IMR-90 (cell line): ENCODE results near the gene INPPL1. TPM values are rescaled to one million over a fixed set of nuclear protein-coding genes. Genes with fewer than 3 reads are reported as not detected.
"Not testable (repeated sequence)": the region's sequence is repeated elsewhere in the genome, so short reads cannot be mapped to it uniquely, and the experiment has no call there.

Experiments
- ATAC-seq: fragments of 200-7000 bp; cut with Tn5 transposase; 2 replicates; pipeline ENCODE4 v1.9.1; 2020; ENCODE audit warnings: low read depth, mild to moderate bottlenecking, moderate library complexity
- BruUV-seq: library from RNA; stranded (reverse); fragments of 400-500 nt; replicated peaks from 2 replicates; lab custom pipeline; 2021; lab: Mats Ljungman, UMichigan
- CTCF ChIA-PET: fragments of 300-600 bp; formaldehyde crosslinking; extraction: SDS; loops from one replicate; lab custom pipeline; 2021; ENCODE audit warnings: antibody characterized with exemption; lab: Yijun Ruan, JAX
- POLR2A ChIA-PET: fragments of 300-600 bp; sonication (Branson Sonifier 250); formaldehyde crosslinking; loops from one replicate; lab custom pipeline; 2022; ENCODE audit warnings: antibody characterized with exemption; ENCODE audit not compliant: unreplicated experiment; lab: Charles Lee
- DNase-seq: peaks from one replicate; pipeline ENCODE4 v3.0.0; 2013
- H2AFZ ChIP-seq: replicated peaks from 2 replicates; pipeline ENCODE3; 2013; ENCODE audit warnings: low read length, mild to moderate bottlenecking; ENCODE audit not compliant: poor library complexity
- H2AK5ac ChIP-seq: 2 replicates; pipeline ENCODE4 v1.6.1; 2013; ENCODE audit warnings: low read depth, low read length, inconsistent platforms
- H2AK9ac ChIP-seq: replicated peaks from 2 replicates; pipeline ENCODE3; 2013; ENCODE audit warnings: mild to moderate bottlenecking, low read depth, low read length, moderate library complexity; ENCODE audit not compliant: poor library complexity
- H2BK120ac ChIP-seq: 2 replicates; pipeline ENCODE4 v1.6.1; 2013; ENCODE audit warnings: low read depth, low read length, inconsistent platforms
- H2BK15ac ChIP-seq: 3 replicates; pipeline ENCODE4 v1.6.1; 2013; ENCODE audit warnings: low read depth, low read length, inconsistent platforms
- H2BK20ac ChIP-seq: 2 replicates; pipeline ENCODE4 v1.6.1; 2013; ENCODE audit warnings: low read depth, mild to moderate bottlenecking, inconsistent platforms, low read length, moderate library complexity
- H2BK5ac ChIP-seq: 2 replicates; pipeline ENCODE4 v1.6.1; 2013; ENCODE audit warnings: mild to moderate bottlenecking, low read depth, low read length, inconsistent platforms; ENCODE audit not compliant: poor library complexity, severe bottlenecking
- H3K14ac ChIP-seq: replicated peaks from 2 replicates; pipeline ENCODE4 v1.6.1; 2013; ENCODE audit warnings: low read depth, low read length, inconsistent platforms
- H3K18ac ChIP-seq: 2 replicates; pipeline ENCODE4 v1.6.1; 2013; ENCODE audit warnings: low read depth, low read length, control low read depth
- H3K23ac ChIP-seq: 2 replicates; pipeline ENCODE4 v1.6.1; 2013; ENCODE audit warnings: low read depth, low read length, inconsistent platforms
- H3K27ac ChIP-seq: 2 replicates; pipeline ENCODE4 v1.5.1; 2013; ENCODE audit warnings: mild to moderate bottlenecking, control low read depth, low read length; ENCODE audit not compliant: insufficient read depth
- H3K27me3 ChIP-seq: 2 replicates; pipeline ENCODE4 v1.6.1; 2013; ENCODE audit warnings: low read length; ENCODE audit not compliant: control insufficient read depth, insufficient read depth
- H3K36me3 ChIP-seq: 2 replicates; pipeline ENCODE4 v1.6.1; 2013; ENCODE audit warnings: low read length, mixed read lengths; ENCODE audit not compliant: control insufficient read depth, insufficient read depth
- H3K4ac ChIP-seq: 2 replicates; pipeline ENCODE4 v1.6.1; 2013; ENCODE audit warnings: low read depth, low read length, inconsistent platforms
- H3K4me1 ChIP-seq: 2 replicates; pipeline ENCODE4 v1.6.1; 2013; ENCODE audit warnings: low read length, mixed read lengths; ENCODE audit not compliant: control insufficient read depth, insufficient read depth
- H3K4me2 ChIP-seq: 2 replicates; pipeline ENCODE4 v1.6.1; 2013; ENCODE audit warnings: low read depth, mild to moderate bottlenecking, control low read depth, low read length, moderate library complexity
- H3K4me3 ChIP-seq: 2 replicates; pipeline ENCODE4 v1.5.1; 2013; ENCODE audit warnings: low read depth, mild to moderate bottlenecking, control low read depth, low read length, moderate library complexity; ENCODE audit not compliant: insufficient read depth
- H3K56ac ChIP-seq: 2 replicates; pipeline ENCODE4 v1.6.1; 2013; ENCODE audit warnings: low read length, inconsistent platforms; ENCODE audit not compliant: insufficient read depth; ENCODE audit errors: extremely low read depth
- H3K79me1 ChIP-seq, 2 experiments: 2 replicates each; pipeline ENCODE4 v1.6.1; 2013; ENCODE audit warnings: low read length in 2 of 2, inconsistent platforms in 1 of 2, low read depth in 1 of 2
- H3K9ac ChIP-seq: 2 replicates; pipeline ENCODE4 v1.6.1; 2013; ENCODE audit warnings: low read depth, low read length, control low read depth
- H3K9me1 ChIP-seq: 2 replicates; pipeline ENCODE4 v1.6.1; 2013; ENCODE audit warnings: low read length, inconsistent platforms; ENCODE audit not compliant: insufficient read depth
- H3K9me3 ChIP-seq: 2 replicates; pipeline ENCODE4 v1.6.1; 2013; ENCODE audit warnings: low read length; ENCODE audit not compliant: control insufficient read depth, insufficient read depth
- H4K20me1 ChIP-seq: 2 replicates; pipeline ENCODE4 v1.6.1; 2013; ENCODE audit warnings: low read length, inconsistent platforms; ENCODE audit not compliant: insufficient read depth
- H4K5ac ChIP-seq: 2 replicates; pipeline ENCODE4 v1.6.1; 2013; ENCODE audit warnings: mild to moderate bottlenecking, low read depth, low read length, control low read depth
- H4K8ac ChIP-seq, 2 experiments: 2 replicates each; pipeline ENCODE4 v1.6.1; 2013; ENCODE audit warnings: low read depth in 2 of 2, low read length in 2 of 2, control low read depth in 1 of 2, inconsistent platforms in 1 of 2
- H4K91ac ChIP-seq: 2 replicates; pipeline ENCODE4 v1.6.1; 2013; ENCODE audit warnings: low read depth, low read length, inconsistent platforms; ENCODE audit not compliant: insufficient read depth
- BHLHE40 ChIP-seq: fragments of 150-350 bp; IDR thresholded peaks from 2 replicates; pipeline ENCODE4 v1.6.1; 2016; ENCODE audit warnings: mild to moderate bottlenecking, low read depth, low read length
- MAZ ChIP-seq: IDR thresholded peaks from 2 replicates; pipeline ENCODE4 v1.6.1; 2012; ENCODE audit warnings: low read depth, mild to moderate bottlenecking, low read length, improper control_type of control experiment, moderate library complexity, borderline replicate concordance
- NFE2L2 ChIP-seq: fragments of 150-350 bp; IDR thresholded peaks from 2 replicates; pipeline ENCODE4 v1.6.1; 2016; ENCODE audit warnings: low read depth, mild to moderate bottlenecking, low read length
- POLR2A ChIP-seq: IDR thresholded peaks from 2 replicates; pipeline ENCODE4 v1.6.1; 2012; ENCODE audit warnings: mild to moderate bottlenecking, low read depth, low read length
- RAD21 ChIP-seq: IDR thresholded peaks from 2 replicates; pipeline ENCODE4 v1.6.1; 2012; ENCODE audit warnings: low read length, improper control_type of control experiment
- RFX5 ChIP-seq: IDR thresholded peaks from 2 replicates; pipeline ENCODE4 v1.8.0; 2012; ENCODE audit warnings: low read depth, mild to moderate bottlenecking, low read length, moderate library complexity
- SMC3 ChIP-seq: fragments of 150-350 bp; IDR thresholded peaks from 2 replicates; pipeline ENCODE4 v1.6.1; 2016; ENCODE audit warnings: low read depth, mild to moderate bottlenecking, antibody characterized with exemption, low read length, moderate library complexity
- WGBS, 2 experiments: methylation state at CpG; one replicate each; pipeline versions ENCODE4 v1.1.5 to v1.1.7; 2013; ENCODE audit warnings: missing lambda C conversion rate in 2 of 2; ENCODE audit not compliant: insufficient read length in 1 of 2; ENCODE audit errors: extremely low coverage in 2 of 2; 5-methylcytosine and 5-hydroxymethylcytosine counted together
- dilution Hi-C: fragments of 300-500 bp; cut with HindIII; formaldehyde crosslinking; loops from one replicate; pipeline ENCODE4 v1.14.3; 2018; ENCODE audit warnings: low sequenced_read_pairs; ENCODE audit not compliant: unreplicated experiment
- in situ Hi-C: fragments of 300-500 bp; cut with MboI; formaldehyde crosslinking; loops from 3 replicates; pipeline ENCODE4 v1.14.3; 2019; ENCODE audit warnings: low sequenced_read_pairs, inconsistent platforms, mixed read lengths
- intact Hi-C: fragments of 100-400 bp; cut with micrococcal nuclease; formaldehyde crosslinking; loops from 2 replicates; pipeline ENCODE4 v1.10.0; 2022
- polyA plus RNA-seq, 3 experiments: library from polyadenylated mRNA; depleted of rRNA; stranded (reverse); fragments of >200 nt; gene quantifications; 2 replicates each; pipeline ENCODE4 v1.2.3, GENCODE V29; 2012; ENCODE audit warnings: low replicate concordance in 1 of 3
- total RNA-seq: library from RNA; depleted of rRNA; stranded (reverse); fragments of >200 nt; gene quantifications from 2 replicates; pipeline ENCODE4 v1.2.3, GENCODE V29; 2012
- TF ChIP-seq, protein P1 (sequence below): conservative IDR thresholded peaks from 2 replicates; pipeline ENCODE4 v1.5.1; 2012; ENCODE audit warnings: mild to moderate bottlenecking, low read depth, low read length, improper control_type of control experiment

The INPPL1 gene
- total and polyA plus RNA-seq, 2 of the 4 experiments (the other 2 are of a cell fraction), result 27.4 to 105 TPM

DNA sequence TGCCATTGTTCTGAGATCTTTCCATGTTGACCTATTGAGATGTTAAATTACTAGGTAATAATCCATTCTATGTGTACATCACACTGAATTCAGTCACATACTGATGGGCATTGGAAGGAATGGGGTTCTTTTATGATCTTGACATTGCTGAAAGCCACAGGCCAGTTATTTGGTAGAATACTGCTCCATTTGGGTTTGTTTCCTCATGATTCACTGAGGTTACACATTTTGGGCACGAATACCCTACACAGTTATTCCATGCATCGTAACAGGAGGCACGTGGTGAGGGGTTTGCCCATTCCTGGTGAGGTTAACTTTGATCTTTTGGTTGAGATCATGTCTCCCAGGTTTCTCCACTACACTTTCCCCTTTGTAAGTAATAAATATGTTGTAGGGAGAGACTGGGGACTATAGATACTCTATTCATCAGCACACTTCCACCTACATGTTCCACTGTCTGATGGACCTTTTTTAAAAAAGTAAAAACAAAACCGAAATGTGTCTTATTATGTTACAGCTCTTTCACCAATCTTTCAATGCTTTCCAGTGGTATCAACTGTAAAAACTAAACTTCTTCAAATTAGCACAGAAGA lies 44.7 kb upstream of the INPPL1 start (continued):
- TF ChIP-seq, protein P1, sequence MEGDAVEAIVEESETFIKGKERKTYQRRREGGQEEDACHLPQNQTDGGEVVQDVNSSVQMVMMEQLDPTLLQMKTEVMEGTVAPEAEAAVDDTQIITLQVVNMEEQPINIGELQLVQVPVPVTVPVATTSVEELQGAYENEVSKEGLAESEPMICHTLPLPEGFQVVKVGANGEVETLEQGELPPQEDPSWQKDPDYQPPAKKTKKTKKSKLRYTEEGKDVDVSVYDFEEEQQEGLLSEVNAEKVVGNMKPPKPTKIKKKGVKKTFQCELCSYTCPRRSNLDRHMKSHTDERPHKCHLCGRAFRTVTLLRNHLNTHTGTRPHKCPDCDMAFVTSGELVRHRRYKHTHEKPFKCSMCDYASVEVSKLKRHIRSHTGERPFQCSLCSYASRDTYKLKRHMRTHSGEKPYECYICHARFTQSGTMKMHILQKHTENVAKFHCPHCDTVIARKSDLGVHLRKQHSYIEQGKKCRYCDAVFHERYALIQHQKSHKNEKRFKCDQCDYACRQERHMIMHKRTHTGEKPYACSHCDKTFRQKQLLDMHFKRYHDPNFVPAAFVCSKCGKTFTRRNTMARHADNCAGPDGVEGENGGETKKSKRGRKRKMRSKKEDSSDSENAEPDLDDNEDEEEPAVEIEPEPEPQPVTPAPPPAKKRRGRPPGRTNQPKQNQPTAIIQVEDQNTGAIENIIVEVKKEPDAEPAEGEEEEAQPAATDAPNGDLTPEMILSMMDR, result no peak
- TF ChIP-seq NFE2L2, result no peak
- TF ChIP-seq SMC3, result no peak
- no peak for TF ChIP-seq POLR2A
- TF ChIP-seq RFX5, result no peak
- no peak for TF ChIP-seq RAD21
- no peak for TF ChIP-seq BHLHE40
- no peak for TF ChIP-seq MAZ

GRCh38 chr11:72180892-72181552 lies 43.5 kb upstream of the INPPL1 start:
- H3K18ac ChIP-seq, H2AFZ ChIP-seq, H3K79me1 ChIP-seq, H3K36me3 ChIP-seq, H3K27me3 ChIP-seq, H4K20me1 ChIP-seq, H3K4me1 ChIP-seq, DNase-seq, H3K56ac ChIP-seq, H4K8ac ChIP-seq, H3K27ac ChIP-seq, dilution Hi-C loops, H3K9me3 ChIP-seq, H3K4me3 ChIP-seq, H3K9ac ChIP-seq, H3K4me2 ChIP-seq, H4K5ac ChIP-seq, BruUV-seq, CTCF ChIA-PET, H3K9me1 ChIP-seq, H2BK15ac ChIP-seq, H2AK9ac ChIP-seq: not testable (repeated sequence)
- peak; percentile 6 for ATAC-seq
- Histone ChIP-seq H2BK120ac (peak overlapping the region; percentile 88), H3K14ac (peak overlapping the region; percentile 41; the same call in 1 of the 2 replicates), H3K4ac (peak overlapping the region; percentile 72; the same call in 1 of the 2 replicates), H2BK5ac (peak overlapping the region; percentile 55), H2BK20ac (peak overlapping the region; percentile 87; the same call in 1 of the 2 replicates), H3K23ac (0 out of 2 replicates have a peak overlapping the region, but pooled peaks have one; percentile 78), H4K91ac (peak overlapping the region; percentile 66; the same call in 1 of the 2 replicates), H2AK5ac (peak overlapping the region; percentile 73; the same call in 1 of the 2 replicates)
- WGBS, 2 experiments, result 63% methylated on average over 2 of the region's 7 CpGs; no CpG with 5 or more reads in 1 of the 2 experiments
- POLR2A ChIA-PET, result interaction anchor here (0.5 kb wide), 1 partner anchor 41 kb away, joined by 3 read pairs; no protein-coding TSS in a partner anchor
- intact Hi-C loops (loop anchor here (1.0 to 5.0 kb wide), 2 partner anchors 39 to 79 kb away; partner anchors contain the start of gene LAMTOR1), in situ Hi-C loops (loop anchor here (5.0 kb wide), 1 partner anchor 159 kb away; no protein-coding TSS in a partner anchor)
